Activated B cell treated with CpG ODN at 0.5 μM for 24 hours (primary cell): Measurements from ENCODE around the gene LEPROT. TPM values are rescaled to one million over a fixed set of nuclear protein-coding genes. Genes with fewer than 3 reads are reported as not detected.

Source experiments
- ATAC-seq: fragments of 200-7000 bp; cut with Tn5 transposase; one replicate; pipeline ENCODE4 v1.10.0; 2021; ENCODE audit warnings: low read depth, mild to moderate bottlenecking, moderate library complexity
- CTCF ChIA-PET: fragments of 350-600 bp; sonication (Branson Sonifier 250); formaldehyde crosslinking; loops from one replicate; lab custom pipeline; 2021; ENCODE audit warnings: antibody characterized with exemption; lab: Charles Lee
- POLR2A ChIA-PET: fragments of 350-600 bp; sonication (Branson Sonifier 250); formaldehyde crosslinking; loops from one replicate; lab custom pipeline; 2021; ENCODE audit warnings: antibody characterized with exemption; lab: Charles Lee
- DNase-seq: peaks from one replicate; pipeline ENCODE4 v3.0.0; 2022
- H3K27ac Mint-ChIP-seq: one replicate; pipeline ENCODE4 v1.8.0; 2020; ENCODE audit warnings: mixed read lengths
- H3K27me3 Mint-ChIP-seq: one replicate; pipeline ENCODE4 v1.8.0; 2021; ENCODE audit warnings: mixed read lengths
- H3K36me3 Mint-ChIP-seq: one replicate; pipeline ENCODE4 v1.8.0; 2021; ENCODE audit warnings: low read depth, mixed read lengths
- H3K4me1 Mint-ChIP-seq: one replicate; pipeline ENCODE4 v1.8.0; 2021; ENCODE audit warnings: mixed read lengths
- H3K4me3 Mint-ChIP-seq: one replicate; pipeline ENCODE4 v1.8.0; 2020; ENCODE audit warnings: mild to moderate bottlenecking, mixed read lengths
- H3K9me3 Mint-ChIP-seq: one replicate; pipeline ENCODE4 v1.8.0; 2020; ENCODE audit warnings: mixed read lengths
- intact Hi-C: fragments of 100-400 bp; cut with micrococcal nuclease; formaldehyde crosslinking; loops from one replicate; pipeline ENCODE4 v1.15.1; 2024
- total RNA-seq: library from RNA; stranded (reverse); gene quantifications from 2 replicates; pipeline ENCODE4 v1.2.3, GENCODE V29; 2022
- TF ChIP-seq, protein P1 (sequence below): fragments of 200-600 bp; IDR thresholded peaks from one replicate; pipeline ENCODE4 v1.8.0; 2022; ENCODE audit warnings: antibody characterized with exemption, mild to moderate bottlenecking

LEPROT gene
- total RNA-seq, 1 donor from 2014 or later: 15.4 TPM

DNA sequence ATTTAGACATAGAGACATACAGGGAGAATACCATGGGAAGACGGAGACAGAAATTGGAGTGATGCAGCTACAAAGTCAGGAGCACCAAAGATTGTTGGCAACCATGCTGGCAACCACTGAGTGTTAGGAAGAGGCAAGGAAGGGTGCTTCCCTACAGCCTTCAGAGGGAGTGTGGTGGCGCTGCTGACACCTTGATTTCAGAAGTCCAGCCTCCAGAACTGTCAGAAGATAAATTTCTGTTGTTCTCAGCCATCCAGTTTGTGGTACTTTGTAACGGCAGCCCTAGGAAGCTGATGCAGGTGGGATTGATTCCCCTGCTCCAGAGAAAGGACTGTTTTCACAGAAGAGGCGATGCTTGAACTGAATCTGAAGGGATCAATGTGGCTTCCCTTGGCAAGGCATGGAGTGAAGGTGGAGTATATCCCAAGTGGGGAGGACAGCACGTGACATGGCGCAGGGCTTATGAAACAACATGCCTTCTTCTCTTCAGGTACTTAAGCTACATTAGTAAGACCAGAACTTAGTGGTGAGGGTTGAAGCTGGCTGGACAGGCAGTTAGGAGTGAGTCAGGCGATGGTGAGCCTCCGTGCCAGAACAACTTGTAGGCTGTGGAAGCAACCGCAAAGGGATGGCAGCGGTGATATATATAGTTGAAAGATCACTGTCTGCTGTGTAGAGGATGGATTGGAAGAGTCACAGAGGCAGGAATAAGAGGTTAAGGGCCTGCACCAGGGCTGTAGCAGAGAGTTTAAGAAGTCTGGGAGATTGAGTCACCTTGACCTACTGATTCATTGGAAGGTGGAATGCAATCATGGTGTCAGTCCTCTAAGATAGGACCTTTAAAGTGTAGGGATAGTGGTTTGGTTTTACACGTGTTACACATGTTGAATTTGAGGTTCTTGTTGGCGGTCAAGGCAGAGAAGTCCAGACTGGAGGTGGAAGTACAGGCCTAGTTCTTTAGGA lies 2.1 kb downstream of the LEPROT start:
- Mint-ChIP-seq H3K27ac (no peak overlapping the region), H3K4me3 (no peak overlapping the region), H3K4me1 (peaks cover 11% of the 10 kb centered on the region), H3K36me3 (peaks cover 22% of the 10 kb centered on the region), H3K27me3 (peaks cover under 1% of the 10 kb centered on the region), H3K9me3 (no peaks in the 10 kb centered on the region)
- TF ChIP-seq, protein P1, sequence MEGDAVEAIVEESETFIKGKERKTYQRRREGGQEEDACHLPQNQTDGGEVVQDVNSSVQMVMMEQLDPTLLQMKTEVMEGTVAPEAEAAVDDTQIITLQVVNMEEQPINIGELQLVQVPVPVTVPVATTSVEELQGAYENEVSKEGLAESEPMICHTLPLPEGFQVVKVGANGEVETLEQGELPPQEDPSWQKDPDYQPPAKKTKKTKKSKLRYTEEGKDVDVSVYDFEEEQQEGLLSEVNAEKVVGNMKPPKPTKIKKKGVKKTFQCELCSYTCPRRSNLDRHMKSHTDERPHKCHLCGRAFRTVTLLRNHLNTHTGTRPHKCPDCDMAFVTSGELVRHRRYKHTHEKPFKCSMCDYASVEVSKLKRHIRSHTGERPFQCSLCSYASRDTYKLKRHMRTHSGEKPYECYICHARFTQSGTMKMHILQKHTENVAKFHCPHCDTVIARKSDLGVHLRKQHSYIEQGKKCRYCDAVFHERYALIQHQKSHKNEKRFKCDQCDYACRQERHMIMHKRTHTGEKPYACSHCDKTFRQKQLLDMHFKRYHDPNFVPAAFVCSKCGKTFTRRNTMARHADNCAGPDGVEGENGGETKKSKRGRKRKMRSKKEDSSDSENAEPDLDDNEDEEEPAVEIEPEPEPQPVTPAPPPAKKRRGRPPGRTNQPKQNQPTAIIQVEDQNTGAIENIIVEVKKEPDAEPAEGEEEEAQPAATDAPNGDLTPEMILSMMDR: no peak
- ATAC-seq (no peak), DNase-seq (no peak)
- intact Hi-C loops: loop anchor here (5.0 to 10.0 kb wide), 5 partner anchors 532 to 1830 kb away; partner anchors contain the start of genes PGM1, RAVER2 and SLC35D1
- CTCF ChIA-PET: interaction anchor here (2.3 kb wide), 1 partner anchor 8 kb away, joined by 9 read pairs; no protein-coding TSS in a partner anchor
- POLR2A ChIA-PET: no interaction called here

DNA sequence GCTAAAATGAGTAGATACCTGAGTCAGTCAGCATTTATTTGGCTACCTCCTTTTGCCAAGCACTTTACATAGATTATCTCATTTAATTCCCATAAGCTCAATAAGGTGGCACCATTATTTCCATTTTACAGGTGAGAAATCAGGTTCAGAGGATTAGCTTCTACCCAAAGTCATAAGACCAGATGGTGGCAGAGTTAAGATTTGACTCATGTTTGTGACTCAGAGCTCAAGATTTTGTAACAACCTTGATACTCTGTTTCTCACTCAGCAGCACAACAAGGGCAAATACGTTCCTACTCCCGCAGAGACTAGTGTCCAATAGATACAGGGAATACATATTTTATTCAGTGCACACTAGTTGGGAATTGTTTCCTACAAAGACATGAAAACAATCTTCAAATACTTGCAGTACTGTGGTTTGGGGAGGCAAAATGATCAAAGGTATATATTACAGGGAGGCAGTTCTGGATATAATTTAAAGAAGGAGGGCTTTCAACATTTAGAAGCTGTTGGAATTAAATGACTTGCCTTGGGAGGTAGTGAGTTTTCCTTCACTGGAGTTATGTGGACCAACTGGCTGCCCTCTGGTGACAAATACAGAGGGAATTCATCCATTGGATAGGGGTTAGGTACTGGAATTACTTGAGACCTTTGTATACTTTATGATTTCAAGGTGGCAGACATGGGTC lies 3.6 kb downstream of the LEPROT start:
- TF ChIP-seq, protein P1: no peak
- no peaks in the 10 kb centered on the region for H3K27me3 Mint-ChIP-seq
- ChIA-PET POLR2A (no interaction called here), CTCF (no interaction called here)
- H3K4me1 Mint-ChIP-seq: peaks cover 8% of the 10 kb centered on the region
- H3K4me3 Mint-ChIP-seq: no peak overlapping the region
- H3K36me3 Mint-ChIP-seq: peaks cover 24% of the 10 kb centered on the region
- H3K27ac Mint-ChIP-seq: no peak overlapping the region
- intact Hi-C loops: loop anchor here (5.0 to 10.0 kb wide), 5 partner anchors 531 to 1832 kb away; partner anchors contain the start of genes PGM1, RAVER2 and SLC35D1
- ATAC-seq (no peak), DNase-seq (no peak)
- no peaks in the 10 kb centered on the region for H3K9me3 Mint-ChIP-seq

DNA sequence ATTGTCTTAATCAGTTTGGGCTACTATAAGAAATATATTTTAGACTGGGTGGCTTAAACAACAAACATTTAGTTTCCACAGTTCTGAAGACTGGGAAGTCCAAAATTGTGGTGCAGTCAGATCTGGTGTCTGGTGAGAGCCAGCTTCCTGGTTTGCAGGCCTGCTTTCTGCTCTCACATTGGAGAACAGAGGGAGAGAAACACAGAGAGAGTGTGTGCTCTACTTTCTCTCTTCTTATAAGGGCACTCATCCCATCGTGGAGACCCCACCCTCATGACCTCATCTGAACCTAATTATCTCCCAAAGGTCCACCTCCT lies 4.1 kb downstream of the LEPROT start:
- ChIA-PET POLR2A (no interaction called here), CTCF (no interaction called here)
- H3K9me3 Mint-ChIP-seq: no peaks in the 10 kb centered on the region
- H3K27ac Mint-ChIP-seq: no peak overlapping the region
- DNase-seq (no peak), ATAC-seq (no peak)
- peaks cover 24% of the 10 kb centered on the region for H3K36me3 Mint-ChIP-seq
- peaks cover 3% of the 10 kb centered on the region for H3K4me1 Mint-ChIP-seq
- intact Hi-C loops: loop anchor here (5.0 to 10.0 kb wide), 5 partner anchors 530 to 1832 kb away; partner anchors contain the start of genes PGM1, RAVER2 and SLC35D1
- H3K4me3 Mint-ChIP-seq: no peak overlapping the region
- TF ChIP-seq, protein P1: no peak
- H3K27me3 Mint-ChIP-seq: no peaks in the 10 kb centered on the region

DNA sequence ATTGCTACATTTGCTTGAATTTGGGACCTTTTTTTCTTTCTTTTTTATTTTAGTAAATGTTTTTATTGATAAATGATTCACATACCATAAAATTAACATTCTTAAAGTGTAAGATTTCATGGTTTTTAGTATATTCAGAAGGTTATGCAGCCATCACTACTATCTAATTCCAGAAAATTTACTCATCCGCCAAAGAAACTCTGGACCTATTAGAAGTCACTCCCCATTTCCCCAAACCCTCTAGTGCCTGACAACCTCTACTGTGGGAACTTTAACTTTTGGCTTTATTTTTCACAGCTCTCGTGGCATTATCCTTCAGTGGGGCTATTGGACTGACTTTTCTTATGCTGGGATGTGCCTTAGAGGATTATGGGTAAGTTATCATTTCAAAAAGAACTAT lies 4.5 kb downstream of the LEPROT start:
- H3K4me1 Mint-ChIP-seq: no peaks in the 10 kb centered on the region
- DNase-seq: no peak
- POLR2A ChIA-PET: no interaction called here
- no peak overlapping the region for H3K4me3 Mint-ChIP-seq
- no peaks in the 10 kb centered on the region for H3K27me3 Mint-ChIP-seq
- CTCF ChIA-PET: no interaction called here
- TF ChIP-seq, protein P1: no peak
- intact Hi-C loops: loop anchor here (10.0 kb wide), 3 partner anchors 530 to 680 kb away; partner anchors contain the start of gene RAVER2
- peaks cover 25% of the 10 kb centered on the region for H3K36me3 Mint-ChIP-seq
- no peak overlapping the region for H3K27ac Mint-ChIP-seq
- H3K9me3 Mint-ChIP-seq: no peaks in the 10 kb centered on the region
- ATAC-seq: no peak

DNA sequence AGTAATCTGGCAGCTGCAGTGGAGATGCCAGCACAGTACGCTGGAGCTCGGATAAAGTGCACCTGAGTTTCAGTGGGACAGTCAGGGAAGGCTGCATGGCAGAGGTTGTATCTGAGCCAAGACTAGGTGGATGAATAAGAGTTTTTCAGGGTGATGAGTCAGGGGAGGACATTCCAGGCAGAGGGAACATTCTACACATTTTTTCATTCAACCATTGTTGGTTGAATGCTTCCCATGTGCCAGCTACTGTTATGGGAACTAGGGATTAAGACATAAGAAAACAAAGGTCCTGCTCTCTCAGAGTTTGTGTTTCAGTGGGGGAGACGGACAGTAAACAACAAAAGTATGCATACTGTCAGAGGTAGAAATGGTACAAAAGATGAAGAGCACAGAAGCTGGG lies 5.2 kb downstream of the LEPROT start:
- no peaks in the 10 kb centered on the region for H3K9me3 Mint-ChIP-seq
- ChIA-PET CTCF (no interaction called here), POLR2A (no interaction called here)
- TF ChIP-seq, protein P1: no peak
- H3K4me3 Mint-ChIP-seq: no peak overlapping the region
- no peaks in the 10 kb centered on the region for H3K27me3 Mint-ChIP-seq
- ATAC-seq (no peak), DNase-seq (no peak)
- peaks cover 26% of the 10 kb centered on the region for H3K36me3 Mint-ChIP-seq
- H3K27ac Mint-ChIP-seq: no peak overlapping the region
- no peaks in the 10 kb centered on the region for H3K4me1 Mint-ChIP-seq
- intact Hi-C loops: loop anchor here (10.0 kb wide), 3 partner anchors 529 to 681 kb away; partner anchors contain the start of gene RAVER2
